Measurements from ENCODE around the gene LYPD4.

LYPD4 gene

GRCh38 chr19:41813911-41814310, 30.6 kb downstream of the LYPD4 start:
- H3K4me1 ChIP-seq (ENCODE audit: insufficient read depth, low read length, severe bottlenecking): no peaks in the 10 kb centered on the region
- H3F3A ChIP-seq (ENCODE audit: insufficient read depth, low read length): no peaks in the 10 kb centered on the region
- H3K9me3 ChIP-seq (ENCODE audit: low read length): no peaks in the 10 kb centered on the region
- no peaks in the 10 kb centered on the region for H3K79me2 ChIP-seq (ENCODE audit: insufficient read depth, low read length)
- no peaks in the 10 kb centered on the region for H3K27me3 ChIP-seq (ENCODE audit: insufficient read depth, low read length)
- H2AFZ ChIP-seq (ENCODE audit: low read length): no peak overlapping the region
- no peak overlapping the region for H3K4me2 ChIP-seq (ENCODE audit: low read length)
- no peak overlapping the region for H3K27ac ChIP-seq (ENCODE audit: low read depth, low read length, poor library complexity, severe bottlenecking)
- H4K20me1 ChIP-seq (ENCODE audit: insufficient read depth, low read length): no peaks in the 10 kb centered on the region
- TF ChIP-seq EZH2 (IDR thresholded peaks at IDR 0.05; ENCODE audit: borderline replicate concordance, low read length) (no peak), CTCF (IDR thresholded peaks at IDR 0.05; ENCODE audit: low read length) (no peak)
- no peaks in the 10 kb centered on the region for H3K36me3 ChIP-seq (ENCODE audit: insufficient read depth, low read length)
- H3K4me3 ChIP-seq (ENCODE audit: low read depth, low read length, poor library complexity, severe bottlenecking): no peak overlapping the region
- H3K9me2 ChIP-seq (ENCODE audit: low read depth, low read length): no peaks in the 10 kb centered on the region
- no peak overlapping the region for H3K9ac ChIP-seq (ENCODE audit: low read length)

GRCh38 chr19:41811981-41812380, 32.5 kb downstream of the LYPD4 start:
- no peaks in the 10 kb centered on the region for H4K20me1 ChIP-seq (ENCODE audit: insufficient read depth, low read length)
- no peak overlapping the region for H3K4me2 ChIP-seq (ENCODE audit: low read length)
- no peaks in the 10 kb centered on the region for H3K36me3 ChIP-seq (ENCODE audit: insufficient read depth, low read length)
- no peak overlapping the region for H2AFZ ChIP-seq (ENCODE audit: low read length)
- H3K79me2 ChIP-seq (ENCODE audit: insufficient read depth, low read length): no peaks in the 10 kb centered on the region
- H3F3A ChIP-seq (ENCODE audit: insufficient read depth, low read length): no peaks in the 10 kb centered on the region
- no peak overlapping the region for H3K4me3 ChIP-seq (ENCODE audit: low read depth, low read length, poor library complexity, severe bottlenecking)
- no peak for TF ChIP-seq CTCF (IDR thresholded peaks at IDR 0.05; ENCODE audit: low read length)
- no peak for TF ChIP-seq EZH2 (IDR thresholded peaks at IDR 0.05; ENCODE audit: borderline replicate concordance, low read length)
- no peaks in the 10 kb centered on the region for H3K27me3 ChIP-seq (ENCODE audit: insufficient read depth, low read length)
- H3K4me1 ChIP-seq (ENCODE audit: insufficient read depth, low read length, severe bottlenecking): no peaks in the 10 kb centered on the region
- H3K9me3 ChIP-seq (ENCODE audit: low read length): no peaks in the 10 kb centered on the region
- no peaks in the 10 kb centered on the region for H3K9me2 ChIP-seq (ENCODE audit: low read depth, low read length)
- no peak overlapping the region for H3K9ac ChIP-seq (ENCODE audit: low read length)
- no peak overlapping the region for H3K27ac ChIP-seq (ENCODE audit: low read depth, low read length, poor library complexity, severe bottlenecking)

GRCh38 chr19:41811036-41811435, 33.4 kb downstream of the LYPD4 start:
- H3K9me2 ChIP-seq (ENCODE audit: low read depth, low read length): no peaks in the 10 kb centered on the region
- no peak overlapping the region for H2AFZ ChIP-seq (ENCODE audit: low read length)
- H3K9ac ChIP-seq (ENCODE audit: low read length): no peak overlapping the region
- H3K36me3 ChIP-seq (ENCODE audit: insufficient read depth, low read length): no peaks in the 10 kb centered on the region
- H3K27ac ChIP-seq (ENCODE audit: low read depth, low read length, poor library complexity, severe bottlenecking): no peak overlapping the region
- no peaks in the 10 kb centered on the region for H3K79me2 ChIP-seq (ENCODE audit: insufficient read depth, low read length)
- TF ChIP-seq EZH2 (IDR thresholded peaks at IDR 0.05; ENCODE audit: borderline replicate concordance, low read length): no peak
- TF ChIP-seq CTCF (IDR thresholded peaks at IDR 0.05; ENCODE audit: low read length): no peak
- no peaks in the 10 kb centered on the region for H3K9me3 ChIP-seq (ENCODE audit: low read length)
- H3K4me1 ChIP-seq (ENCODE audit: insufficient read depth, low read length, severe bottlenecking): no peaks in the 10 kb centered on the region
- no peak overlapping the region for H3K4me2 ChIP-seq (ENCODE audit: low read length)
- no peaks in the 10 kb centered on the region for H4K20me1 ChIP-seq (ENCODE audit: insufficient read depth, low read length)
- H3F3A ChIP-seq (ENCODE audit: insufficient read depth, low read length): no peaks in the 10 kb centered on the region
- no peaks in the 10 kb centered on the region for H3K27me3 ChIP-seq (ENCODE audit: insufficient read depth, low read length)
- no peak overlapping the region for H3K4me3 ChIP-seq (ENCODE audit: low read depth, low read length, poor library complexity, severe bottlenecking)

Data from OCI-LY1 (cell line).